HFF-Myc (cell line): ENCODE results near the gene SSC4D.
"Not testable (repeated sequence)": the region's sequence is repeated elsewhere in the genome, so short reads cannot be mapped to it uniquely, and the experiment has no call there.

ENCODE experiments used
- DNase-seq: peaks from one replicate; pipeline ENCODE4 v3.0.0-alpha.2; 2011; ENCODE audit warnings: low read depth; ENCODE audit errors: extremely low read depth
- H3K4me3 ChIP-seq: replicated peaks from 2 replicates; pipeline ENCODE4 v1.5.1; 2011; ENCODE audit warnings: low read depth, mild to moderate bottlenecking, control low read depth, low read length
- CTCF ChIP-seq: IDR thresholded peaks from 2 replicates; pipeline ENCODE4 v1.5.1; 2012; ENCODE audit warnings: mild to moderate bottlenecking, low read depth, low read length, control low read depth; ENCODE audit errors: missing control alignments

SSC4D gene

GRCh38 chr7:76372984-76373833 lies 36.3 kb downstream of the SSC4D start:
- no peak for DNase-seq
- no peak for TF ChIP-seq CTCF
- H3K4me3 ChIP-seq, result no peak overlapping the region

- TF ChIP-seq CTCF, result no peak
- no peak for DNase-seq
- H3K4me3 ChIP-seq, result no peak overlapping the region
These were observed 38.1 kb downstream of the SSC4D start for GRCh38 chr7:76371396-76371795.

GRCh38 chr7:76369018-76369417 lies 40.5 kb downstream of the SSC4D start:
- TF ChIP-seq CTCF, result no peak
- H3K4me3 ChIP-seq, result no peak overlapping the region
- DNase-seq, result no peak

DNA sequence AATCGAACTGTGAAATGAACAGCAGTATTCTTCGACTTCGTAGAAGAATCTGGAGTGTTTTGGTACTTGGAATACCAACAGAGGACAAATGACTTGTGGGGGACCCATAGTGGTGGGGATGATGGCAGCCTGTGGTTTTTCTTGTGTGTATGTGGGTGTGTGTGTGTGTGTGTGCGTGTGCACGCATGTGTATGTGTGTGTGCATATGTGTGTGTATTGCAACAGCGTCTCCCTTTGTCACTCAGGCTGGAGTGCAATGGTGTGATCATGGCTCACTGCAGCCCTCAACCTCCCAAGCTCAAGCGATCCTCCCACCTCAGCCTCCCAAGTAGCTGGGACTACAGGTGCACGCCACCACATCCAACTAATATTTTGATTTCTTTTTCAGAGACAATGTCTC lies 41.3 kb downstream of the SSC4D start:
- H3K4me3 ChIP-seq, result no peak overlapping the region
- no peak for TF ChIP-seq CTCF
- no peak for DNase-seq

- DNase-seq, result no peak
- TF ChIP-seq CTCF, result no peak
- peak overlapping the region; percentile 25 for H3K4me3 ChIP-seq
These were observed 45.3 kb downstream of the SSC4D start for GRCh38 chr7:76364198-76364584.

- DNase-seq, result not testable (repeated sequence)
- H3K4me3 ChIP-seq, result peak overlapping the region; percentile 25; the same call in 1 of the 2 replicates
These were observed 45.7 kb downstream of the SSC4D start for GRCh38 chr7:76363754-76364153.

DNA sequence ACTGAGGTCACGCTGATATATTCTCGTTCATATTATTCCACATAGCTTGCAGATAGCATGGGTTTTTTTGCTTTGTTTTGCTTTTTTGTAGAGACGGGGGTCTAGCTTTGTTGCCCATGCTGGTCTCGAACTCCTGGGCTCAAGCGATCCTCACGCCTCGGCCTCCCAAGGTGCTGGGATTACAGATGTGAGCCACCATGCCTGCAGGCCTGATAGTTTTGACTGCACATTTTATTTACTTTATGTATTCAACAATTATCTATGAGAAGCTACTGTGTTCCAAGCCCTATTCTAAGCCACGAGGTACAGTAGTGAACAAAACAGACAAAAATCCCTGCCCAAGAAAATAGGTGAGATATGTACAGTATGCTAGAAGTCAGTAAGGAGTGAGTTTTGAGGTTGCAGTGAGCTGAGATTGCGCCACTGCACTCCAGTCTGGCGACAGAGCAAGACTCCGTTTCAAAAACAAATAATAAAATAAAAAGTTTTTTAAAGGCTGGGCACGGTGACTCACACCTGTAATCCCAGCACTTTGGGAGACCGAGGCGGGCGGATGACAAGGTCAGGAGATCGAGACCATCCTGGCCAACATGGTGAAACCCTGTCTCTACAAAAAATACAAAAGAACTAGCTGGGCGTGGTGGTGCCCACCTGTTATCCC lies 49.4 kb downstream of the SSC4D start:
- TF ChIP-seq CTCF, result no peak
- H3K4me3 ChIP-seq, result peak overlapping the region; percentile 81
- no peak for DNase-seq
